HEK293 (cell line): ENCODE data around the gene ILKAP.

Experiments
- CTCF ChIA-PET: fragments of 350-600 bp; formaldehyde crosslinking; extraction: SDS; loops from one replicate; lab custom pipeline; 2021; ENCODE audit warnings: antibody characterized with exemption; lab: Yijun Ruan, JAX
- POLR2A ChIA-PET: fragments of 300-600 bp; formaldehyde crosslinking; extraction: SDS; loops from one replicate; lab custom pipeline; 2020; ENCODE audit warnings: antibody characterized with exemption, inconsistent platforms; lab: Yijun Ruan, JAX
- H3K27ac ChIP-seq: fragments of 200-500 bp; sonication (Bioruptor generic); 2 replicates; pipeline ENCODE4 v1.5.1; 2014; ENCODE audit warnings: low read depth, low read length, control low read depth, inconsistent platforms; ENCODE audit errors: extremely low read depth
- H3K36me3 ChIP-seq, 2 experiments: fragments of 200-500 bp in 1 of 2; sonication (Bioruptor generic) in 1 of 2; 1 replicate in 1 of 2; 2 replicates in 1 of 2; pipeline ENCODE4 v1.5.1; 2014 to 2017; ENCODE audit warnings: inconsistent platforms in 2 of 2, low read length in 2 of 2; ENCODE audit not compliant: control insufficient read depth in 2 of 2, insufficient read depth in 1 of 2
- H3K4me1 ChIP-seq: fragments of 200-500 bp; sonication (Bioruptor generic); 2 replicates; pipeline ENCODE4 v1.5.1; 2014; ENCODE audit warnings: mild to moderate bottlenecking, low read length, inconsistent platforms; ENCODE audit not compliant: control insufficient read depth, insufficient read depth
- H3K4me3 ChIP-seq: 2 replicates; pipeline ENCODE4 v1.5.1; 2011; ENCODE audit warnings: low read depth, mild to moderate bottlenecking, control low read depth, low read length, moderate library complexity
- H3K9me3 ChIP-seq: fragments of 200-500 bp; sonication (Bioruptor generic); 2 replicates; pipeline ENCODE4 v1.5.1; 2014; ENCODE audit warnings: low read depth, low read length, inconsistent platforms; ENCODE audit not compliant: control insufficient read depth, insufficient read depth
- GLIS2 ChIP-seq: fragments of 450-650 bp; formaldehyde crosslinking; IDR thresholded peaks from 2 replicates; pipeline ENCODE4 v1.5.1; 2016; ENCODE audit warnings: missing biosample characterization, missing genetic modification characterization
- PRDM1 ChIP-seq: fragments of 450-650 bp; formaldehyde crosslinking; IDR thresholded peaks from 2 replicates; pipeline ENCODE4; 2016; ENCODE audit warnings: missing biosample characterization, missing genetic modification characterization
- SCRT1 ChIP-seq: fragments of 450-650 bp; formaldehyde crosslinking; IDR thresholded peaks from 2 replicates; pipeline ENCODE4 v1.5.1; 2016; ENCODE audit warnings: missing biosample characterization, missing genetic modification characterization, borderline replicate concordance
- SCRT2 ChIP-seq: fragments of 450-650 bp; formaldehyde crosslinking; IDR thresholded peaks from 2 replicates; pipeline ENCODE4 v1.5.1; 2016; ENCODE audit warnings: missing biosample characterization, missing genetic modification characterization
- SP7 ChIP-seq: fragments of 450-650 bp; formaldehyde crosslinking; IDR thresholded peaks from 2 replicates; pipeline ENCODE4 v1.5.1; 2016; ENCODE audit warnings: missing biosample characterization, missing genetic modification characterization
- TCF7L2 ChIP-seq: IDR thresholded peaks from 2 replicates; pipeline ENCODE4 v1.6.1; 2011; ENCODE audit warnings: low read depth, mild to moderate bottlenecking, inconsistent platforms, low read length, moderate library complexity, borderline replicate concordance
- YY2 ChIP-seq: fragments of 450-650 bp; formaldehyde crosslinking; IDR thresholded peaks from 2 replicates; pipeline ENCODE4 v1.5.1; 2016; ENCODE audit warnings: missing biosample characterization, missing genetic modification characterization
- ZFP69B ChIP-seq: fragments of 450-650 bp; formaldehyde crosslinking; IDR thresholded peaks from 2 replicates; pipeline ENCODE4 v1.5.1; 2016; ENCODE audit warnings: missing biosample characterization, missing genetic modification characterization
- ZNF112 ChIP-seq: fragments of 450-650 bp; formaldehyde crosslinking; IDR thresholded peaks from 2 replicates; pipeline ENCODE4 v1.5.0; 2017; ENCODE audit warnings: missing biosample characterization, missing genetic modification characterization
- ZNF157 ChIP-seq: fragments of 450-650 bp; formaldehyde crosslinking; IDR thresholded peaks from 2 replicates; pipeline ENCODE4 v1.5.1; 2016; ENCODE audit warnings: missing biosample characterization, missing genetic modification characterization
- ZNF302 ChIP-seq: fragments of 450-650 bp; formaldehyde crosslinking; IDR thresholded peaks from 2 replicates; pipeline ENCODE4 v1.5.1; 2016; ENCODE audit warnings: missing biosample characterization, missing genetic modification characterization, low read depth
- ZNF366 ChIP-seq: fragments of 450-650 bp; formaldehyde crosslinking; conservative IDR thresholded peaks from 2 replicates; pipeline ENCODE4 v1.5.1; 2016; ENCODE audit warnings: missing biosample characterization, missing genetic modification characterization
- ZNF404 ChIP-seq: fragments of 450-650 bp; formaldehyde crosslinking; IDR thresholded peaks from 2 replicates; pipeline ENCODE4 v1.5.1; 2017; ENCODE audit warnings: missing biosample characterization, missing genetic modification characterization
- ZNF423 ChIP-seq: fragments of 450-650 bp; formaldehyde crosslinking; IDR thresholded peaks from 2 replicates; pipeline ENCODE4 v1.5.1; 2016; ENCODE audit warnings: missing biosample characterization, missing genetic modification characterization
- ZNF433 ChIP-seq: fragments of 450-650 bp; formaldehyde crosslinking; IDR thresholded peaks from 2 replicates; pipeline ENCODE4 v1.5.1; 2016; ENCODE audit warnings: missing biosample characterization, missing genetic modification characterization, low read depth
- ZNF501 ChIP-seq: fragments of 450-650 bp; formaldehyde crosslinking; IDR thresholded peaks from 2 replicates; pipeline ENCODE4 v1.5.1; 2016; ENCODE audit warnings: missing biosample characterization, missing genetic modification characterization
- ZNF544 ChIP-seq: fragments of 450-650 bp; formaldehyde crosslinking; IDR thresholded peaks from 2 replicates; pipeline ENCODE4 v1.5.0; 2017; ENCODE audit warnings: missing biosample characterization, missing genetic modification characterization
- ZNF555 ChIP-seq: fragments of 450-650 bp; formaldehyde crosslinking; conservative IDR thresholded peaks from 2 replicates; pipeline ENCODE4 v1.5.1; 2017; ENCODE audit warnings: missing biosample characterization, mild to moderate bottlenecking, missing genetic modification characterization, inconsistent platforms
- ZNF621 ChIP-seq: fragments of 450-650 bp; formaldehyde crosslinking; IDR thresholded peaks from 2 replicates; pipeline ENCODE4 v1.5.1; 2017; ENCODE audit warnings: missing biosample characterization, missing genetic modification characterization
- TF ChIP-seq, protein P1 (sequence below): fragments of 450-650 bp; formaldehyde crosslinking; IDR thresholded peaks from 2 replicates; pipeline ENCODE4 v1.5.1; 2017; ENCODE audit warnings: missing biosample characterization, missing genetic modification characterization
- TF ChIP-seq, protein P2 (sequence below): fragments of 450-650 bp; formaldehyde crosslinking; IDR thresholded peaks from 2 replicates; pipeline ENCODE4 v1.5.1; 2016; ENCODE audit warnings: missing biosample characterization, missing genetic modification characterization
- TF ChIP-seq, protein P3 (sequence below): fragments of 450-650 bp; formaldehyde crosslinking; optimal IDR thresholded peaks from 2 replicates; pipeline ENCODE3; 2016; ENCODE audit warnings: missing biosample characterization, mild to moderate bottlenecking, missing genetic modification characterization
- TF ChIP-seq, protein P4 (sequence below): fragments of 450-650 bp; formaldehyde crosslinking; IDR thresholded peaks from 2 replicates; pipeline ENCODE4 v1.5.1; 2017; ENCODE audit warnings: missing biosample characterization, missing genetic modification characterization
- TF ChIP-seq, protein P5 (sequence below): fragments of 450-650 bp; formaldehyde crosslinking; IDR thresholded peaks from 2 replicates; pipeline ENCODE4 v1.5.1; 2016; ENCODE audit warnings: missing biosample characterization, missing genetic modification characterization

Gene ILKAP

DNA sequence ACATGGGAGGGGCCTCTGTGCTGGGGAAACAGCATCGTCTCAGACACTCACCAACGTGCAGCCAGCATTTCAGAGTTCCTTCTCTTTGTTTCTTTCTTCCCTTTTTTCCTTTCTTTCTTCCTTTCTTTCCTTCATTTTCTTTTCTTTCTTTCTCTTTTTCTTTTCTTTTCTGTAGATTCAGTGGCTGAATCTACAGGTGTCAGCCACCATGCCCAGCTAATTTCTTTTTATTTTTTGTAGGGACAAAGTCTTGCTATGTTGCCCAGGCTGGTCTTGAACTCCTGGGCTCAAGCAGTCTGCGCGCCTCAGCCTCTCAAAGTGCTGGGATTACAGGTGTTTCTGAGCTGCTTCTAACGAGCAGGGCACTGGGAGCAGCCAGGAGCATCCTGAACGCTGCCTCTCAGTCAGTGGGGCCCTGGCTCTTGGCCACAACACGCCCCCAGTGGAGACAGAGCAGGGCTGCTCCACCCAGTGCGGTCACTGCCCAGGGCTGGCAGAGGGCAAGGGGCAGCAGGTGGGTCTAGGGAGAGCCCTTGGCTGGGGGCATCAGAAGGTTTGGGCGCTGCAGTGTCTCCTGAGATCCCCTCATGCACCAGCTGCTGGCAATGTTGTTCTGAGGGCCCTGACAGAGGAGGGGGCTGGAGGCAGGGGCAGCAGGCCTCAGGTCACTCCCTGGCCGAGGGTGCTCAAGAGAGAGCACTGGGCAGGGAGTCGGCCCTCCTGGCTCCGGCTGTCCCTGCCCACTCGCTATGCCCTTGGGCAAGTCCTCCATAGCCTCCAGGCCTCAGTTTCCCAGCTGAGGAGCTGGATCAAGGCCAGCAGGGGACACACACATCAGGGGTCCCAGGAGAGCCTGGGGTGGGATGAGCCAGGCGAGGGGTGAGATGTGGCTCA lies 69.7 kb downstream of the ILKAP start:
- TF ChIP-seq SCRT2 (tag by site-specific recombination) (peak; percentile 90), ZNF404 (no peak), ZNF302 (tag by site-specific recombination) (no peak), ZNF366 (tag by site-specific recombination) (0 out of 2 replicates have a peak, but pooled peaks have one; percentile 13), GLIS2 (no peak), PRDM1 (tag by site-specific recombination) (peak; percentile 37; the same call in 1 of the 2 replicates), ZFP69B (tag by site-specific recombination) (no peak), YY2 (no peak), TCF7L2 (no peak), SP7 (tag by site-specific recombination) (no peak), ZNF157 (tag by site-specific recombination) (no peak), ZNF112 (no peak), SCRT1 (peak; percentile 83; the same call in 1 of the 2 replicates), ZNF501 (tag by site-specific recombination) (no peak), ZNF544 (tag by site-specific recombination) (no peak), ZNF621 (tag by site-specific recombination) (no peak), ZNF423 (tag by site-specific recombination) (no peak), ZNF433 (tag by site-specific recombination) (no peak), ZNF555 (tag by site-specific recombination) (no peak)
- TF ChIP-seq, protein P1, sequence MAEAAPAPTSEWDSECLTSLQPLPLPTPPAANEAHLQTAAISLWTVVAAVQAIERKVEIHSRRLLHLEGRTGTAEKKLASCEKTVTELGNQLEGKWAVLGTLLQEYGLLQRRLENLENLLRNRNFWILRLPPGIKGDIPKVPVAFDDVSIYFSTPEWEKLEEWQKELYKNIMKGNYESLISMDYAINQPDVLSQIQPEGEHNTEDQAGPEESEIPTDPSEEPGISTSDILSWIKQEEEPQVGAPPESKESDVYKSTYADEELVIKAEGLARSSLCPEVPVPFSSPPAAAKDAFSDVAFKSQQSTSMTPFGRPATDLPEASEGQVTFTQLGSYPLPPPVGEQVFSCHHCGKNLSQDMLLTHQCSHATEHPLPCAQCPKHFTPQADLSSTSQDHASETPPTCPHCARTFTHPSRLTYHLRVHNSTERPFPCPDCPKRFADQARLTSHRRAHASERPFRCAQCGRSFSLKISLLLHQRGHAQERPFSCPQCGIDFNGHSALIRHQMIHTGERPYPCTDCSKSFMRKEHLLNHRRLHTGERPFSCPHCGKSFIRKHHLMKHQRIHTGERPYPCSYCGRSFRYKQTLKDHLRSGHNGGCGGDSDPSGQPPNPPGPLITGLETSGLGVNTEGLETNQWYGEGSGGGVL (tag by site-specific recombination) = no peak
- TF ChIP-seq, protein P2, sequence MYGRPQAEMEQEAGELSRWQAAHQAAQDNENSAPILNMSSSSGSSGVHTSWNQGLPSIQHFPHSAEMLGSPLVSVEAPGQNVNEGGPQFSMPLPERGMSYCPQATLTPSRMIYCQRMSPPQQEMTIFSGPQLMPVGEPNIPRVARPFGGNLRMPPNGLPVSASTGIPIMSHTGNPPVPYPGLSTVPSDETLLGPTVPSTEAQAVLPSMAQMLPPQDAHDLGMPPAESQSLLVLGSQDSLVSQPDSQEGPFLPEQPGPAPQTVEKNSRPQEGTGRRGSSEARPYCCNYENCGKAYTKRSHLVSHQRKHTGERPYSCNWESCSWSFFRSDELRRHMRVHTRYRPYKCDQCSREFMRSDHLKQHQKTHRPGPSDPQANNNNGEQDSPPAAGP = no peak
- TF ChIP-seq, protein P3, sequence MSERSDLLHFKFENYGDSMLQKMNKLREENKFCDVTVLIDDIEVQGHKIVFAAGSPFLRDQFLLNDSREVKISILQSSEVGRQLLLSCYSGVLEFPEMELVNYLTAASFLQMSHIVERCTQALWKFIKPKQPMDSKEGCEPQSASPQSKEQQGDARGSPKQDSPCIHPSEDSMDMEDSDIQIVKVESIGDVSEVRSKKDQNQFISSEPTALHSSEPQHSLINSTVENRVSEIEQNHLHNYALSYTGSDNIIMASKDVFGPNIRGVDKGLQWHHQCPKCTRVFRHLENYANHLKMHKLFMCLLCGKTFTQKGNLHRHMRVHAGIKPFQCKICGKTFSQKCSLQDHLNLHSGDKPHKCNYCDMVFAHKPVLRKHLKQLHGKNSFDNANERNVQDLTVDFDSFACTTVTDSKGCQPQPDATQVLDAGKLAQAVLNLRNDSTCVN (tag by site-specific recombination) = no peak
- TF ChIP-seq, protein P4, sequence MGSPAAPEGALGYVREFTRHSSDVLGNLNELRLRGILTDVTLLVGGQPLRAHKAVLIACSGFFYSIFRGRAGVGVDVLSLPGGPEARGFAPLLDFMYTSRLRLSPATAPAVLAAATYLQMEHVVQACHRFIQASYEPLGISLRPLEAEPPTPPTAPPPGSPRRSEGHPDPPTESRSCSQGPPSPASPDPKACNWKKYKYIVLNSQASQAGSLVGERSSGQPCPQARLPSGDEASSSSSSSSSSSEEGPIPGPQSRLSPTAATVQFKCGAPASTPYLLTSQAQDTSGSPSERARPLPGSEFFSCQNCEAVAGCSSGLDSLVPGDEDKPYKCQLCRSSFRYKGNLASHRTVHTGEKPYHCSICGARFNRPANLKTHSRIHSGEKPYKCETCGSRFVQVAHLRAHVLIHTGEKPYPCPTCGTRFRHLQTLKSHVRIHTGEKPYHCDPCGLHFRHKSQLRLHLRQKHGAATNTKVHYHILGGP = no peak
- TF ChIP-seq, protein P5, sequence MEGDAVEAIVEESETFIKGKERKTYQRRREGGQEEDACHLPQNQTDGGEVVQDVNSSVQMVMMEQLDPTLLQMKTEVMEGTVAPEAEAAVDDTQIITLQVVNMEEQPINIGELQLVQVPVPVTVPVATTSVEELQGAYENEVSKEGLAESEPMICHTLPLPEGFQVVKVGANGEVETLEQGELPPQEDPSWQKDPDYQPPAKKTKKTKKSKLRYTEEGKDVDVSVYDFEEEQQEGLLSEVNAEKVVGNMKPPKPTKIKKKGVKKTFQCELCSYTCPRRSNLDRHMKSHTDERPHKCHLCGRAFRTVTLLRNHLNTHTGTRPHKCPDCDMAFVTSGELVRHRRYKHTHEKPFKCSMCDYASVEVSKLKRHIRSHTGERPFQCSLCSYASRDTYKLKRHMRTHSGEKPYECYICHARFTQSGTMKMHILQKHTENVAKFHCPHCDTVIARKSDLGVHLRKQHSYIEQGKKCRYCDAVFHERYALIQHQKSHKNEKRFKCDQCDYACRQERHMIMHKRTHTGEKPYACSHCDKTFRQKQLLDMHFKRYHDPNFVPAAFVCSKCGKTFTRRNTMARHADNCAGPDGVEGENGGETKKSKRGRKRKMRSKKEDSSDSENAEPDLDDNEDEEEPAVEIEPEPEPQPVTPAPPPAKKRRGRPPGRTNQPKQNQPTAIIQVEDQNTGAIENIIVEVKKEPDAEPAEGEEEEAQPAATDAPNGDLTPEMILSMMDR (tag by site-specific recombination) = peak; percentile 39; the same call in 1 of the 2 replicates
- ChIA-PET CTCF (interaction anchor here (0.7 kb wide), 1 partner anchor 176 kb away, joined by 5 read pairs; no protein-coding TSS in a partner anchor), POLR2A (no interaction called here)
- Histone ChIP-seq H3K27ac (no peak overlapping the region), H3K9me3 (no peaks in the 10 kb centered on the region), H3K36me3 (no peaks in the 10 kb centered on the region), H3K4me1 (no peaks in the 10 kb centered on the region), H3K4me3 (no peak overlapping the region)
